Activated CD4-positive, alpha-beta memory T cell treated with anti-CD3 and anti-CD28 coated beads, Interleukin-2, amount 10 ng/mL, durations not matched to agents 7 days and 5 days (primary cell): ENCODE data around the gene SOCS3. TPM values are rescaled to one million over a fixed set of nuclear protein-coding genes. Genes with fewer than 3 reads are reported as not detected.

Source experiments
- total RNA-seq, 2 experiments: library from RNA; stranded (reverse); gene quantifications; one replicate each; pipeline ENCODE4 v1.2.3, GENCODE V29; 2021

SOCS3 gene
- total RNA-seq, 2 experiments from 2014 or later: 68.7 to 69.8 TPM

Other genes with a start within 250 kb of the SOCS3 start
- 100 to 1,000 TPM; 460 to 463 TPM for gene TMC6, start 231.3 kb downstream of the SOCS3 start, total RNA-seq
- gene TMC8, start 229.3 kb downstream of the SOCS3 start, total RNA-seq: 100 to 1,000 TPM; 316 to 334 TPM
- gene C17orf99, start 213.7 kb downstream of the SOCS3 start, total RNA-seq: not detected
- 10 to 100 TPM; 63.6 to 64.0 TPM for gene SYNGR2, start 191.5 kb downstream of the SOCS3 start, total RNA-seq
- 100 to 1,000 TPM; 109 to 117 TPM for gene TK1, start 173.0 kb downstream of the SOCS3 start, total RNA-seq
- gene AFMID, start 172.7 kb downstream of the SOCS3 start, total RNA-seq: 10 to 100 TPM in 1 of 2 experiments, 1 to 10 TPM in 1; 9.2 to 14.0 TPM
- gene BIRC5, start 145.8 kb downstream of the SOCS3 start, total RNA-seq: 10 to 100 TPM; 86.1 to 86.5 TPM
- not detected for gene TMEM235, start 128.4 kb downstream of the SOCS3 start, total RNA-seq
- gene PGS1, start 18.6 kb upstream of the SOCS3 start, total RNA-seq: 10 to 100 TPM; 70.7 to 75.5 TPM
- under 1 TPM; 0.08 TPM for gene DNAH17, start 217.3 kb upstream of the SOCS3 start, total RNA-seq